Activated CD4-positive, CD25-positive, alpha-beta regulatory T cell (primary cell): ENCODE data around the gene SKIC8.
"Not testable (repeated sequence)": the region's sequence is repeated elsewhere in the genome, so short reads cannot be mapped to it uniquely, and the experiment has no call there.

Source experiments
- DNase-seq, 4 experiments: peaks; one replicate each; lab custom pipeline; 2025; lab: John Stamatoyannopoulos, UW

The SKIC8 gene

DNA sequence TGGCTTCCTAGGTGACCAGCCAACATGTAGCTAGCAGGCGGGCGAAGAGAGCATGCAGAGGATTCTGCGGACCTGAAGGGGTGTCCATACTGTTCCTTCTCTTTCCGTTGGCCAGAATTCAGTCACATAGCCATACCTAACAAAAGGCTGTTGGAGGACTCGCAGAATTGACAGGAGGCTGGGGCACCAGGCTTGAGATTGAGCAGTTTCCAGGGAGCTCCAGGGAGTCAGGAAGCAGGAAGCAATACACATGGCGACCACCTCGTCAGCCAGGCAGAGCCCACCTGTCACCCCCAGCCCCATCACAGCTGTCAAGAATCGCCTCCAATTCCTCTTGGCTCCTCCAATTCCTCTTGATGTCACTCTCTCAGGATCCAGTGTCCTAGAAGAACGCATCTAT lies 48.3 kb downstream of the SKIC8 start:
- no peak for DNase-seq

DNA sequence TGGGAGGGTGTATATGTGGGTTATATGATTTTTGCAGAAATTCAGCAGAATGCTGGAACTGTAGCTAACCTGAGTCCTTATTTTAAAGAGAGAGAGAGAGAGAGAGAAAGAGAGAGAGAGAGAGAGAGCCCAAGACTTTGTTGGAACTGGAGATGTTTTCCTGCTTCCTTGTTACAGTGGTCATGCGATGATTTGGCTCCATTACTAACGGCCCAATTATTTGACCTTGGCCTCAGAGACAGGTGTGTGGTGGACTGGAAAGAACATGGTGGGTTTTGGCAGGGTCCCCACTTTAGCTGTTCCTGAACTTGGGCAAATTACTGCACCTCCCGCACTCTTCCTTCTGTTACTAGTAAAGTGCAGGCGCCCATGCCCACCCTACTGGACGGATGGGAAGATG lies 50.3 kb downstream of the SKIC8 start:
- no peak for DNase-seq

DNA sequence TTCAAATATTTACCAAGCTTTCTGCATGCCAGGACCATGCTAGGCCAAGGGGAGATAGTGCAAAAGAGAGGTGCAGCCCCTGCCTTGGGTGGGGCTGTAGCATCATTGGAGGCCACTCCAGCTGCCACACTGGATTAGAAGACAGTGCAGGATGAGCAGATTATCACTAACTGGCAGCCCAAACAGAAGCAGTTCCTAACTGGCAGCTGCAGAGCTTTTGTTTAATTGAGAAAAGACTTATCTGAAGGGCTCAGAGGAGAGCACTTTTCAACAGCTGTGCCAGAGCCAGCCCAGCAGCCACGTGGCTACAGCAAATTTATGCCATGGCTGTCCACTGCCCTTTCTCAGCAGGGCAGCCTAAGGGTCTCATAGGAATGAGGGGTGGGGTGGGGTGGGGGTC lies 51.5 kb downstream of the SKIC8 start:
- no peak for DNase-seq

DNA sequence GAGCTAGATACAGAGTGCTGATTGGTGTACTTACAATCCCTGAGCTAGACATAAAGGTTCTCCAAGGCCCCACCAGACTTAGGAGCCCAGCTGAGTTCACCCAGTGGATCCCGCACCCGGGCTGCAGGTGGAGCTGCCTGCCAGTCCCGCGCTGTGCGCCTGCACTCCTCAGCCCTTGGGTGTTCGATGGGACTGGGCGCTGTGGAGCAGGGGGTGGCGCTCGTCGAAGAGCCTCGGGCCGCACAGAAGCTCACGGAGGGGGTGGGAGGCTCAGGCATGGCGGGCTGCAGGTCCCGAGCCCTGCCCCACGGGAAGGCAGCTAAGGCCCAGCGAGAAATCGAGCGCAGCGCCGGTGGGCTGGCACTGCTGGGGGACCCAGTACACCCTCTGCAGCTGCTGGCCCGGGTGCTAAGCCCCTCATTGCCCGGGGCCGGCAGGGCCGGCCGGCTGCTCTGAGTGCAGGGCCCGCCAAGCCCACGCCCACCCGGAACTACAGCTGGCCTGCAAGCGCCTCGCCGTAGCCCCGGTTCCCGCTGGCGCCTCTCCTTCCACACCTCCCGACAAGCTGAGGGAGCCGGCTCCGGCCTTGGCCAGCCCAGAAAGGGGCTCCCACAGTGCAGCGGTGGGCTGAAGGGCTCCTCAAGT lies 53.3 kb downstream of the SKIC8 start:
- not testable (repeated sequence) for DNase-seq

DNA sequence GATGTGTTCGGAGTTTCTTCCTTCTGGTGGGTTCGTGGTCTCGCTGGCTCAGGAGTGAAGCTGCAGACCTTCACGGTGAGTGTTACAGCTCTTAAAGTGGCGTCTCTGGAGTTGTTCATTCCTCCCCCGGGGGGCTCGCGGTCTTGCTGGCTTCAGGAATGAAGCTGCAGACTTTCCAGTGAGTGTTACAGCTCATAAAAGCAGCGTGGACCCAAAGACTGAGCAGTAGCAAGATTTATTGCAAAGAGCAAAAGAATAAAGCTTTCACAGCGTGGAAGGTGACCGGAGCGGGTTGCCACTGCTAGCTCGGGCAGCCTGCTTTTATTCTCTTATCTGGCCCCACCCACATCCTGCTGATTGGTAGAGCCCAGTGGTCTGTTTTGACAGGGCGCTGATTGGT lies 54.0 kb downstream of the SKIC8 start:
- not testable (repeated sequence) for DNase-seq

DNA sequence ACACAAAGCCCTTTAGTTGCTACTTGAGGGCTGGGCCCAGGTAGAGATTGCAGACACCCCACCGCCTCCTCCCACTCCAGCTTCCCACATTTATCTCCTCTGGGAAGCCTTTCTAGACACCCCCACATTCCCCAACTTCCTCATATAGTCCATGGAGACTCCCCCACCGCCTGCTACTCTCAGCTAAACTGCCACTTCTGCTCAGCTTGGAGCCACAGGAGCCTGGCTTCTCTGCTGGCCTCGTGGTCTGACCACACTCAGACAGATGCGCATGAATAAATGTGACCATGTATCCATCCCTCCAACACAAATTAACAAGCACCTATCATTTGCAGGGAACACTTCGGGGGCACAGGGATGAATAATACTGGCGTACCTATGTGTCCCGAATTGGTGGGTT lies 54.5 kb downstream of the SKIC8 start:
- no peak for DNase-seq

DNA sequence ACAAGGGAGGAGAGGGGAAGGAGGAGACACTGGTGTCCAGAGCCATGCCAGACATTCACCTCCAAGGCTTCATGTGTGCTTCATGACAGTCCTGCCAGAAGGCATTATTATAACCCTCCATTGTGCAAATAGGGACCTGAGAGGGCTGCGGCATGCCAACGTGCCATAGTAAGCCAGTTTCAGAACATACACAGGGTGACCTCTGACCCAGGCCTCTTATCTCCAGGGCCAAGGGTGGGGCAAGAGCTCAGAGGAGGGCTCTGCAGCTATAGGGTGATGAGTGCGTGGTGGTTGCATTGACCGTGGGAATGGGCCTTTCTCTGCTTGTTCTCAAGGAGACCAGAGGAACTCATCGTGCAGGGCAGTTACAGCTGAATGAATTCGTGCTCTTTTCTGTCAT lies 55.3 kb downstream of the SKIC8 start:
- no peak for DNase-seq

DNA sequence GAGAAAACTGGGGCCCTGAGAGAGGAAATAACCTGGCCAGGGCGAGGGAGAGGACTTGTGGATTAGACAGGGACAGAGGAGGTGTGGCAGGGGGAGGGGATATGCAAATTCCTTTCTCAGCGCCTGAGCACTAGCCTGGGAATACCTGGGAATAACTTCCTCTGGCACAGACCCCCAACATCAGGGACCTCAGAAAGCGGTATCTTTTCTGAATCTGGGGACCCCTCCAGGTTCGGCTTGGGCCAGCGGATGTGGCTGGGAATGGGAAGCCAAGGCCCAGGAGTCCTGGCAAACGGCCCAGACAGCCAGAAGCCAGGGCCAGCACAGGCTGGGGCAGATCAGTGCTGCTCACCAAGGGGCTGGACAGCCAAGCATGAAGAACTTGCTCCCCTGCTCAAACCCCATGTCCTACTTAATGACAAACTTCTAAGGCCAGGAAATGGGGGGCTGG lies 55.9 kb downstream of the SKIC8 start:
- DNase-seq = no peak

DNA sequence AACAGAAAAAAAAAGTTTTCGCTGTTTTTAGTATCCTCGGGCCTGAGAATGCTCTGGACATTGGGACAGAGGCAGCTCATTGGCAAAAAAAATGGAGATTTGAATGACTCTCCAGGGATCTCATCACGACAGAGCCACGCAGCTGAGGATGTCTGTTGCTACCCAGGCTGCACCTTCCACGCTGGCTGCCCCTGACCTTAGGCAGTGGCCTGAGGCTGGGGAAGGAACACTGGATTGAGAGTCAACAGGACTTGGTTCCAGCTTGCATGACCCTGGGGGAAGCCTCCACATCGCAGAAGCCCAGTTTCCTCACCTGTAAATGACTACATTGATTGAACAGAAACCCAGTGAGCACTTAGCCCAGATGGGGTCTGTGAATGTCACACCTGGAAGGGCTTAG lies 56.4 kb downstream of the SKIC8 start:
- no peak for DNase-seq

DNA sequence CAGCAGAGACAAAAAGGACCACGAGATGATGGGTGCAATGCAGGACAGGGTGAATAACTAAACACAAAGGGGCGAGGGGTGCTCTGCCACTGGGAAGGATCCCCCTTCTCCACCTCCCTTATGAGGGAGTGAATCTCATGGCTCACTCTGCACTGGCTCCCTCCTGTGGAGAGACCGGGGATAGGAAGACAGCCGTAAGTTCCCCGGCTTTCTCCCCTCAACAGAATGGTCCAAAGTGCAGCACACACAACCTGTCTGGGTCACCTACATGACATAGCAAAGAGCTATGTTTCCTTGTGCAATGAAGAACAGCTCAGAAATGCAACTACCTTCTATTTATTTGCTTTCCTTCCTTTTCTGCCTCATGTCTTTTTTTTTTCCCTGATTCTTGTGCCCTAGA lies 57.3 kb downstream of the SKIC8 start:
- DNase-seq = no peak

DNA sequence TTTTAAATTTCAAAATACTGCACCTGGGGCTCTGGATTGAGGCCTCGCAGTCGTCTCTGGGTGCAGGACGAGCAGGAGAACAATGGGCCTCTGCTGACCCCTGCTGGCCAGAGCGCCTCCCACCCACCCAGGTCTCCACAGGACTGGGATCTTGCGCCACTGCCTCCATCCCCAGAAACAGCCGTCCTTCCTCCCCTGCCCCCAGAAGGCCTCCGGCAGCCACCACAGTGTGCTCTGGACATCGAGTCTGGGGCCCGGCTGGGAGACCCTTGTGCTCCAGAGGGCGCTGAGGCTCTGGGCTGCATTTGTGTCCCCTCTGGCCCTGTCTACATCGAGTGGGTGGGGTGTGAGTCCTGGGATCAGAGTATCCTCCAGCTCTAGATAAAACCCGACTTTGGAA lies 58.4 kb downstream of the SKIC8 start:
- peak; percentile 61 to 79 (median 65) for DNase-seq

DNA sequence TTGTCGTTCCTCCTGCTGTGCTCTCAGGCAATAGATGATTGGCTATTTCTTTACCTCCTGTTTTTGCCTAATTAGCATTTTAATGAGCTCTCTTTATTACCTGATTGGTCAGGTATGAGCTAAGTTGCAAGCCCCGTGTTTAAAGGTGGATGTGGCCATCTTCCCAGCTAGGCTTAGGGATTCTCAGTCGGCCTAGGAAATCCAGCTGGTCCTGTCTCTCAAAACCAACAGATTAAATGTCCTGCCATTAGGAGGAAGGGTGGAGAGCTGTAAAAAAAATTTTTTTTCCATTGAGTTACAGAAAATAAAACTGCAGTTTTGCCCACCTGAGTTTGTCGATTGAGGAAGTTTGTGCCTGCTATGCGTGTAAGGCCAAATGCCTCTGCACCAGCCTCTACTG lies 59.6 kb downstream of the SKIC8 start:
- no peak for DNase-seq

DNA sequence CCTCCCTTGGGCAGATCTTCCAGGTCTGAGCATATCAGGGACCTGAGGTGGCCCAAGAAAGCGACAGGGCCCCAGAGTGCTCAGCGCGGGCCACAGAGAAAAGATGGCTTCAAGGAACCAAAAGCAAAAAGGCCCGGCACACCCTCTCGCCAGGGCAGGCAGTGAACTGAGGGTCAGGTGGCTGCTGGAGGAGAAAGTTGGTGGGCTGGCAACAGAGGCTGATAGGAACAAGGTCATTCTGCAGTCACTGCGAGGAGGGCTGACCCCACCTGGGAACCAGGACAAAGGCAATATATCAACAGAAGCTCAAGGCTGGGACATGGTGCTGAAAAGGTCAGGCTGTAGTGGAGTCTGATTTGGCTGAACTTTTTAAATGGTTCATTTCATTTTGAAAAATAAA lies 62.3 kb downstream of the SKIC8 start:
- no peak for DNase-seq

DNA sequence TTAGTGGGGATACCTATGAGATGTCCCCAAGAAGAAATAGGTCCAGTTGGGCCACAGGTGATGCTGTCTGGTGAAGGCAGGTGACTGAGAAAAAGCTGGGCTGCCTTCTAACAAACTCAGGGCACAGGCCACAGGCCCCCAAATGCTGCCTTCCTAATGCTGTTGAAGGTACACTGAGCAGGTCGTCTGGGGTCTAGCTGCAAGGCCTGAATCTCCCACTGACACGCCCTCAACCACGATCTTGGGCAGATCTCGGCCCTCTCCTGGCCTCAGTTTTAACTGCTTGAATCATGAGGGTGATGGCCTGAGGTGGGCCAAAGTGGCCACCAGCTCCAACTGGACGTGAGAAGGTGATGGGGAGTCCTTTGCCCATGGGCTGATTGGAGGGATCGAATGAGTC lies 62.9 kb downstream of the SKIC8 start:
- DNase-seq = no peak

DNA sequence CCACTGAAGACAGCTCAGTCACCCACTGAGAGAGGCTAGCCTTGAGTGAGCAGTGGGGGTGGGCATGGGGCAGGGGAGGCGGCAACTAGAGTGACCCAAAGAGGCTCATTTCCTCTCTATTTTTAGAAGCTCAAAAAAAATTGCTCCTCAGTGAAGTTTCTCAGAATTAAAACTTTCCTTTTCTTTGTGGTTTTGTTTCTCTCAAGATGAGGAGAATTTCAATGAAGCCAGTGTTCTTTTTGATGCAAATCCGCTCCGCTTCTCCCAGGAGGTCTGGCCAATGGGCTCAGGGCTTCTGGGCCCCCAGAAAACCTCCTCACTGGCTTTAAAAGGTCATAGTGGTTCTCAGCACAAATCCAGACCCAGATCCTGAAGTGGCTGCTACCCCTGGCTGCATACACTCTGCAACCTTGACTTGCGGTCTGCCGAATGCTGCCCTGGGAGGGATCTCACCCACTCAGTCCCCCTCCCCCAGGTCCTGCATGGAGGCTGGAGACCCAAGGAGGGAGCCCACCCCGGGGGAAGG lies 64.8 kb downstream of the SKIC8 start, which contains the start of gene ACSBG1:
Gene ACSBG1, minus strand, starts transcription at position 51 of the 526 bp plus-strand sequence. CDS start 64 bp downstream, outside the sequence.
- DNase-seq = no peak

DNA sequence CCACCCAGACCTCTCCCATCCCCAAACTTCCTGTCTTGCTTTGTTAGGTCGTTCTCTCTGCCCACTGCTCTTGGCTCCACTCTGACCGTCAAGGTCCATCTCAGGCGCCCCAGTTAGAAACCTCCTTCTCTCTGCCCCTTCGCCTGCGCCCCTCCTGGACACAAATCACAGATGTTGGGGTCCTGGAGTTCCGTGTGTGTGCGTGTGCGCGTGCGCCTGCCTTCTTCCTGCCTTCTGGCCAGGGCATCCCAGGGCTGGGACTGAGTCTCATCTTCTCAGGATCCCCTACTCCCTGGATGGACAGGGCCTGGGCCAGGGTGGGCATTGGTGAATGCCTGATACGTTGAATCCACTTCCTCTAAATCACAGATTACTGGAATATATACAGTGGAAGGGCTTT lies 65.9 kb downstream of the SKIC8 start:
- no peak for DNase-seq
